COLO668 (cell line): ENCODE results near the gene CDC42EP5.

Experiments used
- DNase-seq: peaks from one replicate; lab custom pipeline; 2025; ENCODE audit not compliant: unreplicated experiment; lab: John Stamatoyannopoulos, UW

CDC42EP5 gene

GRCh38 chr19:54428323-54429175 is 44.5 kb downstream of the CDC42EP5 start:
- no peak for DNase-seq

DNA sequence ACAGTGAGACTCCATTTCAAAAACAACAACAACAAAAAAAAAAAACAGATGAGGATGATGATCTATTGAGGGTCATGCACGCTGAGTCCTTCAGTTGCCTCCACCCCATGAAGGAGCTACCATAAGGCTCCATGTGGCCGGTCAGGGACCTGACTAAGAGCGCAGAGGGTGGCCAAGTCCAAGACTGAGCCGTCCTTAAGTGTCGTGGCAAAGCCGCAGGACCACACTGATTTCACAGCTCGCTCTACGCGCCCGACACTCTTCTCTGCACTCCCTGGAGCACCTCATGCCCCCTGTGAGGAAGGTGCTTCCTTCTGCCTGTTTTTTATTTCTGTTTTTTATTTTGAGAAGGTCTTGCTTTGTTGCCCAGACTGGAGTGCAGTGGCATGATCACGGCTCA is 45.5 kb downstream of the CDC42EP5 start:
- DNase-seq, result no peak

DNA sequence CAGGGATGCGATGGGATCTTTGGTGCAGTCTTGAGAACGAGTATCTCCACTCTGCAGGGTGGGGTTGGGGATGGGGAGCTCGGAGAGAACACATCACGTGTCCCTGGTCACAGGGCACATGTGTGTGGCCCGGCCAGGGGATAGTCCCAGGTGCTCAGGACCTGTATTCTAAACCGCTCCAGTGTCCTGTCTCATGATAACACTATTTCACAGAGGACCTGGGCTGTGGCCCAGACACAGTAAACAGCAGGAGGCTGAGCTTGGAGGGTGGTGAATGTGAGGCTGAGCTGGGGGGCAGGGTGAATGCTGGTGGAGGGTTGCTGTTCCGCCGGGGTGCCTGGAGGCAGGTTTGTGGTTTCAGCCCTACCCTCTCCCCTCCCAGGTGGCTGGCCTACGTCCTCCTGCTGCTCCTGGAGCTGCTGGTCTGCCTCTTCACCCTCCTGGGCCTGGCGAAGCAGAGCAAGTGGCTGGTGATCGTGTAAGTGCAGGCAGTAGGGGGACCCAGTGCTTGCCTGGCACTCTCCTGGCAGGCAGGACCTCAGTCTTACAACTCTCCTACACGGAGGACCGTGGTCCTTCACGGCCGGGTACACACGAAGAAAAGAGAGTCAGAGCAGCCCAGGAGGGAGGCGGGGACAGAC is 46.7 kb downstream of the CDC42EP5 start:
- no peak for DNase-seq

- DNase-seq, result no peak
Observed at GRCh38 chr19:54425382-54425723, 47.7 kb downstream of the CDC42EP5 start.

DNA sequence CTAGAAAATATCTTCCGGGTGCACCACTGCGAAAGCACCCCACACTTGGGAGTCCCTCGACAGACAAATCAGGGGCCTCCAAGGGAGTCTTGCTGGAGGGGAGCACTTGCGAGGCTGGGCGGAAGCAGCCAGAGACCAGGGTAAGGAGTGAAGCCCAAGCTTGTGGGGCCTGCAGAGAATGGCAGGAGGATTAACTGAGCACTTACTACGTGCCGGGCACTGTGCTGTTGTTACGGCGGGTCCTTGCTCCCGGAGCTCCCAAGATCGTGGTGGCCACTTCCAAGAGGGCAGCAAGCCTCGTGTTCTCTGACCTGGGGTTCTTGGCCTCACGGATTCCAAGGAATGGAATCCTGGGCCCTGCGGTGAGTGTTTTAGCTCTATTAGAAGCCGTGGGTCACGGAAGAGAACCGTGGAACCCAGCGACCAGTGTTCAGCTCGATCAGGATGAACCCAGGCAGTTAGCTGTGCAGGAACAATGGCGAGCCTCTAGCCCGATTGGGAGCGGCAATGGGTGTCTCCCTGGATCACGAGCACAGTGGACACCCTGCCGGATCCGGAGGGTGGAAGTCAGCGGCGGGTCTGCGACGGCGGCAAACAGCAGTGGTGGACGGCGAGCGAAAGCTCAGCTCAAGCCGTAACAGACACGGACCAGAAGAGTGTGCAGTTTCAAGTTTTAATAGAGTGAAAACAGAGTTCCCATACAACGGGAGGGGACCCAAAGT is 48.3 kb downstream of the CDC42EP5 start:
- DNase-seq, result no peak

DNA sequence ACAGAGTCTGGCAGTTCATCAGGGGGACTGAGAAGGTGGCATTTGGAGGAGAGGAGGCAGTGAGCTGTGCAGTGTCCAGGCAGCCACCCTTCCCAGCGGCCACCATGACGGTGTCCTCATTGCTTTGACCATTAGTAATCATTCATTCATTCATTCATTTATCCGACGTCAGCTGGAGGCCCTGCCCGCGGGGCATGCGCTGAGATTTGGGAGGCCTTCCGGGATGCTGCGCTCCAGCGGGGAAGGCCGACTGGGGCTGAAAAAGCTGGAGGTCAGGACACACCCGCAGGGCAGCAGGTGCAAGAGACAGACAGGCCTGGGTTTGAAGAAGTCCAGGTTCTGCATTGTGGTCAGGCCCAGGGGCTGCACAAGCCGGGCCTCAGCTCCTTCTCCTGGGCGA is 48.9 kb downstream of the CDC42EP5 start:
- DNase-seq, result no peak

- no peak for DNase-seq
Observed at GRCh38 chr19:54422136-54422535, 51.0 kb downstream of the CDC42EP5 start.

- no peak for DNase-seq
Observed at GRCh38 chr19:54421521-54421920, 51.6 kb downstream of the CDC42EP5 start.

DNA sequence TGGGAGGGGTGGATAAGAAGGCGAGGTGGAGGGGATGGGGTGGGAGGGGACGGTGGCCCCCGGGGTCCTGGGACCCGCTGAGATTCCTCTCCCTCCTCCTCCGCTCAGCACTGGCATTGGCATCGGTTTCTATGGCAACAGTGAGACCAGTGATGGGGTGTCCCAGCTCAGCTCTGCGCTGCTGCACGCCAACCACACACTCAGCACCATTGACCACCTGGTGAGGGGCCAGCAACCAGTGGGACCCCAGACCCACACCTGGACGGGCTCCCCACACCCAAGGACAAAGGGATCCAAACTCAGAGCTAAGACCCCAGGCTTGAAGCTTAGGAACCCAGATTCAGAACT is 52.0 kb downstream of the CDC42EP5 start:
- no peak for DNase-seq

DNA sequence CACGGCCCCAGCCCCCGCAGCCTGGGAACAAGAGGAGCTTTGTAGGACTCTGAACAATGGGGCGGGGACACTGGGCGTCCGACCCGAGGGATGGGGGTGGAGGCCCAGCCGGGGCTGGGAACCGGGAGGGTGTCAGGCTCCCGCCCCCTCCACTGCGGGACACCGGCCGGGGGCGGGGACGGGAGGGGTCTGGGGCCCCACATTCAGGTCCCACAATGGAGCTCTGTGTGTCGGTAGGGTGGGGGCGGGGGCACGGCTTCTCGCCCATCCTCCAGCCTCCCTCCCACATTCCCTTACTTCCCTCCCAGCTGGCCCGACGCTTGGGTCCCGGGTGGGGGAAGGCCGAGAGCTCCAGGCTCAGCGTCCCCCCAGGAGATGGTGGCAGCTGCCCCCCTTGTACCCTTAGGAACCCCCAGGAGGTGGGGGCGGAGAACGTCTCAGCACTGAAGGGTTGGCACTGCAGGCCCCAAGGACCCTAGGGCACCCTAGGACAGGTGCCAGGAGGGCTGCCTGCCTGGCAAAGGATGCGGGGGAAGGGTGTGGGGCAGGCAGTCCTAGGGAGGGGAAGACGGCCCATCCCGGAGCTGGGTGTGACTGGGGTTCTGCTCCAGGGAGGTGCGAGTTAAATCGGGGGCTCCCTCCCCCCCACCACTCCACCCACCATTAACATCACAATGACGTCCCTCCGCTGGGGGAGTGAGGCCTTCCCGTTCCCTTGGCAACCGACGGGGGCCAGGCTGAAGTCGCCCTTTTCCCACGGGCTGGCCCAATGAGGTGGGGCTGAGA is 52.5 kb downstream of the CDC42EP5 start:
- DNase-seq, result no peak

- no peak for DNase-seq
Observed at GRCh38 chr19:54420068-54420382, 53.1 kb downstream of the CDC42EP5 start.

DNA sequence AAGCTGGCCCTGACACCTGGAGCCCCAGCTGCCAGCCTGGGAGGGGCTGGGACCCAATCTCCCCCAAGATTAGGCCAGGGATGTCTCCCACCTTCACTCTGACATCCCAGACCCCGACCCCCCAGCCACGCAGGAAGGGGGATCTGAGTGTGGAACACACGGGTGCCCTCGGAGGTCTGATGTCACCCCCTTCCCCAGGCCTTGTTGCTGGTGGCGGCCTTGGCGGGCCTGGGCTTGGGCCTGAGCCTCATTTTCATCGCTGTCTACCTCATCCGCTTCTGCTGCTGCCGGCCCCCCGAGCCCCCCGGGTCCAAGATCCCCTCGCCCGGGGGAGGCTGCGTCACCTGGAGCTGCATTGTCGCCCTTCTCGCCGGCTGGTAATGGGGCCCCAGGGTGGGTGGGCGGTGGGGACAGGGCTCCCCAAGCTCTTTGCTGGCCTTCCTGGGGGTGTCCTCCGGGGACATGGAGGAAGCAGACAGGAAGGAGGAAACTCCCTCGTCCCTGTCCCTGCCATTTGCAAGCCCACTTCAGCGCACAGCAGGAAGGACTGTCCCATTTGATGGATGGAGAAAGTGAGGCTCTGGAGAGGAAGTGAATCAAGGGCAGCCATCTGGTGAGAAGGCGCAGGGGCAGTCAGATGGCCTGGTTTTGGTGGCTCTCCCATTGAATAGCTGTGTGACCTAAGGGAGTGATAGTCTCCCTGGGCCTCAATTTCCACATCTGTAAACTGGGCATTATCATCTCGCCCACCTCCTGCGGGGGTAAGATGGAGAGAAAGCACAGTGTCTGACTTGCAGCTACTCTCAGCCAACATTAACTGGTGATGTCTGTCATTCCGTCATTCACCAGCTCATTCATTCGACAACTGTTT is 53.9 kb downstream of the CDC42EP5 start:
- DNase-seq, result no peak

DNA sequence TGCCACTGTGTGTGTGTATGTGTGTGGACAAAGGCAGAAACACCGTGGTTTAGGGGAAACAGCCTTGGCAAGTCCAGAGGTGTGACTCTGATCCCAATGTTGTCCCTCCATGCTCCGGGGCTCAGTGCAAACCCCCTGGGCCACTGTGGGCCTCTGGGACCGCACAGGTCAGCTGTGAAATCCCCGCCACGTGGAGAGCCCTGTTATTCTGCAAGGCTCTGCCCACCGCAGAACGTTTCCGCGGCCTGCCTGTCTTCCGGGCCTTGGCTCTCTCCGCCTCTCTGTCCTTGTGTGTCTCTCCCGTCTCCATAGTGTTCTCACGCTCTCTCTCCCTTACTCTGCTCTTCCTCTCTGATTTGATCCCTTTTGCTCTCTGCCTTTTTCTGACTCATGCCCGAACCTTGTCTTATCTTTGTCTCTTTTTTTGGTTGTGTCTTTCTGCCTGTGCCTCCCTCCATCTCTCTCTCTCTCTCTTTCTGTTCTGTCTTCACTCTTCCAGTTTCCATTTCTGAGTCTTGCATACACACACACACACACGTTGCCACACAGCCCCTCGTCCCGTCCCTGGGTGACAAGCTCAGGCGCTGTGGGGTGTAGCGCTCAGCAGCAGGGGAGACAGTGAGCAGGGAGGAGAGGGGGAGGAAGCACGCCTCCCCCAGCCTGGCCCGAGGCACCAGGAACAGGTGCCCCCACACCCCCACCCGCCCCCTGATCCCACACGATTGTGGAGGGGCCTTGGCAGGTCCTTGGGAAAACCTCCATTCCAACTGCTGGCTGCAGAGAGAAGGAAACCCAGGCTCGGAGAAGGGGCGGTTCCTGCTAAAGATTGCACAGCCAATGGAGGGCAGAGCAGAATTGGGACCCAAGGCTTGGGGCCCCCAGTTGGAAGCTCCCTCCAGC is 54.8 kb downstream of the CDC42EP5 start:
- no peak for DNase-seq

DNA sequence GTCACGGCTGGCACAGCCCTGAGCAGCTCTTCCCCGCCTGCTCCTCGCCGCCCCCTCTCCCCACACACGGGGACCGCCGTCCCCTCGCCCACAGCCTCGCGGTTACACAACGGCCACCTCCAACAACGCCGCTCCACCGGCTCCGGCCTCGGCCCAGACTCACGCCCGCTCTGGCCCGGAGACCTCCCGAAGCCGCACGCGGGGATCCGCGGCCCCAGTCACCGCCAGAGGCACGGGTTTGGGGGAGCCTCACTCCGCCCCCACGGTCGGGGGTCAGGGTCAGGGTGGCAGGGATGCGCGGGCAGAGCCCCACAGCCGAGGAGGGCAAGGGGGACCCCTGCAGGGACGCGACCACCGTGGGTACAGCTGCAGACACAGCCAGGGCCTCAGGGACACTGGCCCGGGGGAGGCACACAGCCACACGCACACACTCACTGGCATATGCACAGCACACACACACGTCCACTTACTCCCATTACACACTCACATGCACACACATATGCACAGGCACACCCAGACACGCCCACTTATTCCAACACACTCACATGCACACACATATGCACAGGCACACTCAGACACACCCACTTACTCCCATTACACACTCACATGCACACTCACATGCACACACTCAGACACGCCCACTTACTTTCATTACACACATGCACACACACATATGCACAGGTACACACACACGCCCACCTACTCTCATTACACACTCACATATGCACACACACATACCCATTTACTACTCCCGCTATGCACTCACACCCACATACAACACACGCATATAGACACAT is 56.2 kb downstream of the CDC42EP5 start:
- DNase-seq, result no peak

DNA sequence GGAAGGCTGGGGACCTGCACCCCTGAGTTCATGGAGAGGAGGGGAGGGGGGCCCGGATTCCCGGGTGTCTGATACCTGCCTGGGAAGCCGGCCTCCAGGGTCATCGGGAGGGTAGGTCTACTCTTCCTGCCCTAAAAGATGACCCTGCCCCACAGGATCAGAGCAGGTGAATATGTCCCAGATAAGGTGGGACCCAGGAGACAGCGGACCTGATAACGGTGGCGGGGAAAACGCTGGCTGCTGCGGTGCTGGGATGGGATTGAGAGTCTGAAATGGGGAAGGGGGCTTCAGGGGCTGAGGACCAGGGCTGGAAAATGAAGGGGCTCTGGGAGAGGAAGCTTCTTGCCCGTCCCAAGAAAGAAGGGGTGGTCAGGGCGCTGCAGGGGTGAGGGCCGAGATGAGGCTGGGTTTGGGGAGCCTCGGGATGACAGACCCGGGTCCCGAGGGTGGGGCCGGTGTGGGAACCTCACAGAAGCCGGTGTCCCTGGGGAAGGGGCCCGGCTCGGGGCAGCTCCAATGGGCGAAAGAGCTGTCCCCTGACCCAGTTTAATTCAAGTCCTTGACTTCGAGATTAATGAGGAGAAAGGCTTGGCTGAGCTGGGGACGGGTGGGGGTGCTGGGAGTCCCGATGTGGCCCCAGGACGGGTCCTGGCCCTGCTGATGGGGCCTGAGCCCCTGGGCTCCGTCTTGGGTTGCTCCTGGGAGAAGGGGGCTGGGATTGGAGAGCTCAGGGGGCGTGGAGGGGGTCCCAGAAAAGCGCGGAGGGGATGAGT is 57.0 kb downstream of the CDC42EP5 start:
- no peak for DNase-seq

GRCh38 chr19:54415208-54415900 is 57.7 kb downstream of the CDC42EP5 start, which contains the start of gene TTYH1:
Gene TTYH1, plus strand, starts transcription at chr19:54415464. Its CDS starts 89 bp downstream, at chr19:54415553.
- no peak for DNase-seq
